Thymus (tissue), 11 donors: ENCODE measurements around the gene CLNS1A. TPM values are rescaled to one million over a fixed set of nuclear protein-coding genes. Genes with fewer than 3 reads are reported as not detected.
"Not testable (repeated sequence)": the region's sequence is repeated elsewhere in the genome, so short reads cannot be mapped to it uniquely, and the experiment has no call there.

Experiments used
- DNase-seq, 9 donors: peaks; one replicate each; pipeline ENCODE4 v3.0.0-alpha.2; 2013; ENCODE audit warnings: low spot score in 9 of 9, low read depth in 6 of 9, missing footprints in 1 of 9
- H3K27ac ChIP-seq, 2 donors: one replicate each; pipeline ENCODE4 v1.5.1; 2013; ENCODE audit warnings: control low read depth in 1 of 2, low read depth in 1 of 2, low read length in 1 of 2, mild to moderate bottlenecking in 1 of 2, moderate library complexity in 1 of 2
- H3K27me3 ChIP-seq, 2 donors: one replicate each; pipeline ENCODE4 v1.5.1; 2013; ENCODE audit warnings: low read length in 1 of 2; ENCODE audit not compliant: control insufficient read depth in 2 of 2, insufficient read depth in 1 of 2
- H3K36me3 ChIP-seq, 2 donors: one replicate each; pipeline ENCODE4 v1.5.1; 2013; ENCODE audit warnings: low read length in 1 of 2, mild to moderate bottlenecking in 1 of 2, moderate library complexity in 1 of 2; ENCODE audit not compliant: control insufficient read depth in 2 of 2, insufficient read depth in 2 of 2
- H3K4me1 ChIP-seq, 2 donors: one replicate each; pipeline ENCODE4 v1.5.1; 2013; ENCODE audit warnings: low read length in 2 of 2; ENCODE audit not compliant: control insufficient read depth in 2 of 2, insufficient read depth in 2 of 2
- H3K4me3 ChIP-seq, 2 donors: one replicate each; pipeline ENCODE4 v1.5.1; 2013; ENCODE audit warnings: low read length in 2 of 2, control low read depth in 1 of 2, mild to moderate bottlenecking in 1 of 2
- H3K9me3 ChIP-seq, 2 donors: one replicate each; pipeline ENCODE4 v1.5.1; 2013; ENCODE audit warnings: low read length in 1 of 2, mild to moderate bottlenecking in 1 of 2; ENCODE audit not compliant: control insufficient read depth in 2 of 2, insufficient read depth in 1 of 2
- WGBS: extraction: QIAGEN DNeasy Blood & Tissue Kit; methylation state at CpG from one replicate; pipeline ENCODE4 v1.1.7; 2013; 5-methylcytosine and 5-hydroxymethylcytosine counted together
- polyA plus RNA-seq: library from polyadenylated mRNA; stranded (reverse); fragments of 200-250 nt; gene quantifications from one replicate; pipeline ENCODE4 v1.2.3, GENCODE V29; 2013
- total RNA-seq: library from RNA; stranded (reverse); fragments of 120-200 nt; gene quantifications from one replicate; pipeline ENCODE4 v1.2.4, GENCODE V29; 2013
- donor health status: healthy.

Gene CLNS1A
- total and polyA plus RNA-seq, 2 donors = 111 to 210 TPM

DNA sequence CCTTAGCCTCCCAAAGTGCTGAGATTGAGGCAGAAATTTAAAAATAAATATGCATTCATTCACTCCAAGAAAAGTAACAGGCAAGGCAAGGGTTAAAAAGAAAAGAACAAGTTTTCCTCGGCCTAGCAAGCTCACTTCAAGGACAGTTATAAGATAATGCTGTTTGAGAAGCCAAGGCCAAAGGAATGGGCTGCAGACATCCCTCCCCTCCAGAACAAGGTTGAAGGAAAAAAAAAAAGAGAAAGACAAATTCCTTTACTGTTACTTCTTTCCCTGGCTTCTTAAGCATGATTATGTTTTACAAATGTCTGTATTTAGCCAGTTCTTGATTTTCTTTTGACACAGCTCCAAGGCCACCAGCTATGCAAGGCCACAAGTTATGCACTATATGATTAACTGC, 66.7 kb downstream of the CLNS1A start:
- 81% methylated on average over 1 of the region's 1 CpG for WGBS
- not testable (repeated sequence) for H3K4me1 ChIP-seq, DNase-seq, H3K4me3 ChIP-seq, H3K27ac ChIP-seq, H3K36me3 ChIP-seq, H3K27me3 ChIP-seq, H3K9me3 ChIP-seq

DNA sequence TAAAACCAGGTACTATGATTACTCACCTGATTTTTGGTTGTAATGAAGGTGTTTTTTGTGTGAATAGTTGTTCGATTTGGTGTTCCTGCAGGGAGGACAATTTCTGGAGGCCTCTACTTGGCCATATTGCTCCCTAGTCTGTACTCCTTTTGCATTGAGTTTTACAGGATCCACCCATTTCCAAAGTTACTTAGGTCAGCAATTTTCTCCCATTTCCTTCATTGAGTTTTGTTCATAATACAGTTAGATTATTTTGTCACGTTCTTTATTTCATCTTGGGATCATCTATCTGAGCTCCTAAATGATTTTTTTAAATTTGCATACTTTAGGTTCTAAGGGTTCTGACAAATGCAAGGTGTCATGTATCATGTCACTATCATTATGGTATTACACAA, 67.9 kb downstream of the CLNS1A start:
- Histone ChIP-seq H3K9me3 (no peaks in the 10 kb centered on the region), H3K4me1 (no peaks in the 10 kb centered on the region), H3K27ac (no peak overlapping the region), H3K27me3 (no peaks in the 10 kb centered on the region), H3K4me3 (no peak overlapping the region), H3K36me3 (no peaks in the 10 kb centered on the region)
- WGBS = 96% methylated on average over 2 of the region's 2 CpGs
- no peak for DNase-seq

DNA sequence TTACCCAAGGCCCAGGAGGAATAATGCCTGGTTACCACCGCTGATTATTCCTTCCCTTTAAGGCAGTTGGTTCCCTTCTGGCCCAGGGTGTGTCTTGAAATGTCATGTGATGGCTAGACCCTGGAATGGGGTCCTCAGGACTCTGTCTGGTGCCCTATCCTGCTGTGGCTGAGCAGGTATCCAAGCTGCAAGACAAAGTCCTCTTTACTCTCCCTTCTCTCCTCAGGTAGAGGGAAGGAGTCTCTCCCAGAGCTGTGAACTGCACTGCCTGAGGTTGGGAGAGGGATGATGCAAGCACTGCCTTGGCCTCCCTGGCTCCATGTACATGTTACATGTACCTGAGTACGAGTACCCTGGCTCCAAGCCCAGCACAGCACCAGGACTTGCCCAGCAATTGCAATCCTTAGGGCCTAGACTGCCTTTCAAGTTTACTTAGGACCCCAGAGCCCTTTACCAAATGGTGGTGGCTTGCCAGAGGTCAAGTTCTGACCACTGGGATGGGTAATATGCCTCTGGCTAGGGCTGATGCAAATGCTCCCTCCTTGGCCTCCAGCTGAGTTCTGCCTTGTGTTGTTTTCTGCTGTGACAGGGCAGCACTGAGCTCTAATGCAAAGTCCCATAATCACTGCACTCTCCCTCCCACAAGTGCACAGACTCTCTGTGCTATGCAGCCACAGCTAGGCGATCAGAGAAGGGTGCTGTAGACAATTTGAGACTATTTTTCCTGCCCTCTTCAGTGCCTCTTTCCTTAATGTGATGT, 68.5 kb downstream of the CLNS1A start:
- no peak overlapping the region for H3K4me3 ChIP-seq
- H3K27me3 ChIP-seq = no peaks in the 10 kb centered on the region
- H3K36me3 ChIP-seq = no peaks in the 10 kb centered on the region
- no peaks in the 10 kb centered on the region for H3K4me1 ChIP-seq
- 94% methylated on average over 3 of the region's 3 CpGs for WGBS
- no peaks in the 10 kb centered on the region for H3K9me3 ChIP-seq
- H3K27ac ChIP-seq = no peak overlapping the region
- no peak for DNase-seq

DNA sequence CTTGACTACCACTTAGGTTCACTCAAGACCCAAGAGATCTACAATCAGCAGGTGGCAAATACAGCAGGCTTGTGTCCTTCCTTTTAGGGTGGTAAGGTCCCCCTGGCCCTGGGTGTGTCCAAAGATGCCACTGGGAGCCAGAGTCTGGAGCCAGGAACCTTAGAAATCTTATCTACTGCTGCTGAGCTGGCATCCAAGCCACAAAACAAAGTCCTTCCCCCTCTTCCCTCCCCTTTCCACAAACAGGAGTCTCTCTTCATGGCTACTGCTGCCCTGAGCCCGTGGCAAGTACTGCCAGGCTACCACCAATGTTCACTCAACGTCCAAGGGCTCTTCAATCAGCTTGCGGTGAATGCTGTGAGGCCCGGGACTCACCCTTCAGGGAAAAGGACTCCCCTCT, 69.3 kb downstream of the CLNS1A start:
- 92% methylated on average over 4 of the region's 4 CpGs for WGBS
- H3K27me3 ChIP-seq = no peaks in the 10 kb centered on the region
- H3K9me3 ChIP-seq = no peaks in the 10 kb centered on the region
- H3K4me1 ChIP-seq = no peaks in the 10 kb centered on the region
- H3K4me3 ChIP-seq = no peak overlapping the region
- no peak overlapping the region for H3K27ac ChIP-seq
- H3K36me3 ChIP-seq = no peaks in the 10 kb centered on the region
- no peak for DNase-seq

Other genes with a start within 250 kb of the CLNS1A start
- 36.6 TPM for gene PAK1, start 163.7 kb downstream of the CLNS1A start, total RNA-seq
- 27.7 TPM for gene PAK1, start 163.7 kb downstream of the CLNS1A start, polyA plus RNA-seq
- gene AQP11, start 47.8 kb downstream of the CLNS1A start, total RNA-seq = 0.14 TPM
- 0.23 TPM for gene AQP11, start 47.8 kb downstream of the CLNS1A start, polyA plus RNA-seq
- 51.8 TPM for gene RSF1, start 182.9 kb upstream of the CLNS1A start, total RNA-seq
- 12.2 TPM for gene RSF1, start 182.9 kb upstream of the CLNS1A start, polyA plus RNA-seq
- gene AAMDC, start 183.3 kb upstream of the CLNS1A start, total RNA-seq = 22.2 TPM
- gene AAMDC, start 183.3 kb upstream of the CLNS1A start, polyA plus RNA-seq = 38.1 TPM